ENCODE results near the gene SEC14L5. TPM values are rescaled to one million over a fixed set of nuclear protein-coding genes. Genes with fewer than 3 reads are reported as not detected.

Gene SEC14L5
- total and polyA plus RNA-seq, 2 of the 4 experiments (the other 2 are of a cell fraction) = 0.07 TPM; not detected in 1

DNA sequence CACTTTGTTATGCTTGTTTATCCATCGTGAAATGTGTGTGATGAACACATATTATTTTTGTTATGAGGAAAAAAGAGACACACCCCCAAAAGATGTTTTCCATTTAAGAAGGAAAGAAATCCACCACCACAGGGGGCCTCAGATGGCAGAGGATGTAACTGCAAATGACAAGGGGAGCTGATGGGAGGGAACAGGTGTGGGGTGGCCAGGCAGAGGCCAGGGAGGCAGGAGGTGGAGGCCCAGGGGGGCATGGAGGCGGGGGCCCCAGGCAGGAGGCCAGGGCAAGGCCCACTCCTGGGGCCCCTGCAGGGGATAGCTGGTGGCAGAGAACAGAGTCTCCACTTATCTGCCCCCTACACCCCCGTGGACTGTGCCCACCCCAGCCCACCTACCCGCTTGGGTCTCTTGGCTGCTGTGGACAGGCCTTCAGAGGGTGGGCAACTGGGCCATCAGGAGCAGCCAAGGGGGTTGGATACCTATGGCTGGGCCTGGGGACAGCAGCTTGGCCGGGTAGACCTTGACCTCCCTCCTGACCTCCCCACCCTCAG is 49.2 kb upstream of the SEC14L5 start:
- Histone ChIP-seq H3K27me3 (ENCODE audit: control insufficient read depth, insufficient read depth, low read length) (peaks cover 13% of the 10 kb centered on the region), H2AK9ac (replicated peaks; ENCODE audit: low read depth, low read length, poor library complexity) (no peak overlapping the region), H3K18ac (ENCODE audit: low read depth, low read length) (no peak overlapping the region), H4K20me1 (ENCODE audit: insufficient read depth, low read length) (no peaks in the 10 kb centered on the region), H3K14ac (replicated peaks; ENCODE audit: low read depth, low read length) (no peak overlapping the region), H3K4me1 (ENCODE audit: control insufficient read depth, insufficient read depth, low read length) (no peaks in the 10 kb centered on the region), H3K4me2 (ENCODE audit: low read depth, low read length) (no peak overlapping the region), H4K91ac (ENCODE audit: insufficient read depth, low read depth, low read length) (no peak overlapping the region), H2AFZ (replicated peaks; ENCODE audit: low read length, poor library complexity) (no peak overlapping the region), H2AK5ac (ENCODE audit: low read depth, low read length) (no peak overlapping the region), H2BK20ac (ENCODE audit: low read depth, low read length) (no peak overlapping the region), H3K4ac (ENCODE audit: low read depth, low read length) (no peak overlapping the region), H2BK5ac (ENCODE audit: low read depth, low read length, poor library complexity, severe bottlenecking) (no peak overlapping the region), H4K8ac (ENCODE audit: low read depth in 2 of 2, low read length in 2 of 2) (no peak overlapping the region), H3K23ac (ENCODE audit: low read depth, low read length) (no peak overlapping the region), H3K9me3 (ENCODE audit: control insufficient read depth, insufficient read depth, low read length) (no peaks in the 10 kb centered on the region), H2BK120ac (ENCODE audit: low read depth, low read length) (no peak overlapping the region), H2BK15ac (ENCODE audit: low read depth, low read length) (no peak overlapping the region), H3K9me1 (ENCODE audit: insufficient read depth, low read length) (no peaks in the 10 kb centered on the region), H3K4me3 (ENCODE audit: insufficient read depth, low read depth, low read length) (no peak overlapping the region), H4K5ac (ENCODE audit: low read depth, low read length) (no peak overlapping the region), H3K36me3 (ENCODE audit: control insufficient read depth, insufficient read depth, low read length) (no peaks in the 10 kb centered on the region), H3K9ac (ENCODE audit: low read depth, low read length) (no peak overlapping the region), H3K79me1 (ENCODE audit: low read depth in 1 of 2, low read length in 2 of 2) (no peaks in the 10 kb centered on the region), H3K56ac (ENCODE audit: extremely low read depth, insufficient read depth, low read length) (no peak overlapping the region), H3K27ac (ENCODE audit: insufficient read depth, low read length) (no peak overlapping the region)
- ChIA-PET CTCF (no interaction called here), POLR2A (ENCODE audit: unreplicated experiment) (no interaction called here)
- ATAC-seq (ENCODE audit: low read depth) = no peak
- in situ Hi-C loops (cut with MboI; ENCODE audit: low sequenced_read_pairs) = no loop called here
- TF ChIP-seq MXI1 (IDR thresholded peaks at IDR 0.05; ENCODE audit: borderline replicate concordance, low read depth, low read length) (no peak), POLR2A (IDR thresholded peaks at IDR 0.05; ENCODE audit: low read depth, low read length) (no peak), SMC3 (IDR thresholded peaks at IDR 0.05; ENCODE audit: low read depth, low read length) (no peak), RFX5 (IDR thresholded peaks at IDR 0.05; ENCODE audit: low read depth, low read length) (no peak), MAFK (IDR thresholded peaks at IDR 0.05; ENCODE audit: low read depth, low read length) (no peak), BHLHE40 (IDR thresholded peaks at IDR 0.05; ENCODE audit: low read depth, low read length) (no peak), FOS (IDR thresholded peaks at IDR 0.05; ENCODE audit: low read depth, low read length) (no peak), RAD21 (IDR thresholded peaks at IDR 0.05; ENCODE audit: low read length) (no peak)
- TF ChIP-seq, protein P1, sequence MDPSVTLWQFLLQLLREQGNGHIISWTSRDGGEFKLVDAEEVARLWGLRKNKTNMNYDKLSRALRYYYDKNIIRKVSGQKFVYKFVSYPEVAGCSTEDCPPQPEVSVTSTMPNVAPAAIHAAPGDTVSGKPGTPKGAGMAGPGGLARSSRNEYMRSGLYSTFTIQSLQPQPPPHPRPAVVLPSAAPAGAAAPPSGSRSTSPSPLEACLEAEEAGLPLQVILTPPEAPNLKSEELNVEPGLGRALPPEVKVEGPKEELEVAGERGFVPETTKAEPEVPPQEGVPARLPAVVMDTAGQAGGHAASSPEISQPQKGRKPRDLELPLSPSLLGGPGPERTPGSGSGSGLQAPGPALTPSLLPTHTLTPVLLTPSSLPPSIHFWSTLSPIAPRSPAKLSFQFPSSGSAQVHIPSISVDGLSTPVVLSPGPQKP (IDR thresholded peaks at IDR 0.05; ENCODE audit: borderline replicate concordance, low read depth, low read length) = no peak
- WGBS, 2 experiments (ENCODE audit: extremely low coverage in 2 of 2, insufficient read length in 1 of 2) = 83% methylated on average over 2 of the region's 5 CpGs; no CpG with 5 or more reads in 1 of the 2 experiments
- intact Hi-C loops (cut with micrococcal nuclease) = no loop called here
- dilution Hi-C loops (cut with HindIII; ENCODE audit: low sequenced_read_pairs, unreplicated experiment) = no loop called here
- no peak for DNase-seq
- no TSS peak for BruUV-seq (replicated peaks)
